Small intestine (tissue), 7 donors: Measurements from ENCODE around the gene DPM1. TPM values are rescaled to one million over a fixed set of nuclear protein-coding genes. Genes with fewer than 3 reads are reported as not detected.

Experiments
- DNase-seq, 2 donors: peaks; one replicate each; pipeline versions ENCODE4 v3.0.0 to v3.0.0-alpha.2; 2013
- FAIRE-seq: peaks from 2 replicates; lab custom pipeline; 2012; peaks lifted over from hg19 to GRCh38; lab: Jason Lieb, UNC
- H3K27ac ChIP-seq, 3 donors: one replicate each; pipeline ENCODE4 v1.5.1; 2013; ENCODE audit warnings: low read length in 2 of 3, mild to moderate bottlenecking in 2 of 3, control low read depth in 1 of 3, inconsistent platforms in 1 of 3, low read depth in 1 of 3, moderate library complexity in 1 of 3
- H3K27me3 ChIP-seq, 3 donors: one replicate each; pipeline ENCODE4 v1.6.1; 2013; ENCODE audit warnings: low read length in 3 of 3, inconsistent platforms in 1 of 3; ENCODE audit not compliant: control insufficient read depth in 3 of 3, insufficient read depth in 3 of 3
- H3K36me3 ChIP-seq, 3 donors: one replicate each; pipeline ENCODE4 v1.6.1; 2013; ENCODE audit warnings: low read length in 3 of 3, inconsistent platforms in 1 of 3, low read depth in 1 of 3, mild to moderate bottlenecking in 1 of 3, moderate library complexity in 1 of 3; ENCODE audit not compliant: control insufficient read depth in 3 of 3, insufficient read depth in 2 of 3
- H3K4me1 ChIP-seq, 3 donors: one replicate each; pipeline ENCODE4 v1.6.1; 2013; ENCODE audit warnings: low read length in 2 of 3, inconsistent platforms in 1 of 3, low read depth in 1 of 3, mild to moderate bottlenecking in 1 of 3, moderate library complexity in 1 of 3; ENCODE audit not compliant: control insufficient read depth in 3 of 3, insufficient read depth in 2 of 3
- H3K4me3 ChIP-seq, 3 donors: one replicate each; pipeline ENCODE4 v1.5.1; 2013; ENCODE audit warnings: low read length in 3 of 3, control low read depth in 1 of 3, inconsistent platforms in 1 of 3, low read depth in 1 of 3, mild to moderate bottlenecking in 1 of 3, moderate library complexity in 1 of 3
- H3K9me3 ChIP-seq, 2 donors: one replicate each; pipeline ENCODE4 v1.6.1; 2013; ENCODE audit warnings: low read depth in 1 of 2, low read length in 1 of 2; ENCODE audit not compliant: control insufficient read depth in 2 of 2, insufficient read depth in 1 of 2
- WGBS, 3 donors: extraction: QIAGEN DNeasy Blood & Tissue Kit; methylation state at CpG; one replicate each; pipeline ENCODE4 v1.1.7; 2013; 5-methylcytosine and 5-hydroxymethylcytosine counted together
- polyA plus RNA-seq, 4 donors: library from polyadenylated mRNA; stranded (reverse) in 3 of 4; unstranded in 1 of 4; fragments of 200-250 nt in 3 of 4; fragments of 120-200 nt in 1 of 4; gene quantifications; one replicate each; pipeline versions ENCODE4 v1.2.1 to v1.2.3, GENCODE V29; 2013
- donor health status: healthy with polysubstance abuse.
- donor health status: control.
- donor health status: control.
- donor health status: Bipolar disorder and iron deficiency.
- donor health status: healthy.

The DPM1 gene
- polyA plus RNA-seq, 4 donors, result 43.6 to 66.2 (median 51.0) TPM

GRCh38 chr20:50885068-50885467, 73.3 kb downstream of the DPM1 start:
- Histone ChIP-seq H3K4me3 (no peak overlapping the region), H3K27me3 (no peaks in the 10 kb centered on the region), H3K4me1 (no peaks in the 10 kb centered on the region), H3K27ac (no peak overlapping the region), H3K36me3 (peaks cover 0 to 13% (median 2%) of the 10 kb centered on the region in 3 donors), H3K9me3 (no peaks in the 10 kb centered on the region)
- no peak for FAIRE-seq
- WGBS, 3 donors, result 71 to 83% (median 80%) methylated on average over 7 of the region's 7 CpGs
- no peak for DNase-seq

Other genes with a start within 250 kb of the DPM1 start
- 10 to 100 TPM in 1 of 4 donors, 1 to 10 TPM in 3; 2.4 to 14.3 (median 9.0) TPM for gene PARD6B, start 227.0 kb downstream of the DPM1 start, polyA plus RNA-seq
- 1 to 10 TPM in 3 of 4 donors, under 1 TPM in 1; 0.45 to 4.0 (median 1.5) TPM for gene BCAS4, start 163.5 kb downstream of the DPM1 start, polyA plus RNA-seq
- 10 to 100 TPM; 24.9 to 65.8 (median 28.9) TPM for gene ADNP, start 27.1 kb downstream of the DPM1 start, polyA plus RNA-seq
- gene MOCS3, start 286 bp upstream of the DPM1 start, polyA plus RNA-seq, result 1 to 10 TPM; 2.2 to 4.7 (median 2.9) TPM
- gene KCNG1, start 64.6 kb upstream of the DPM1 start, polyA plus RNA-seq, result 10 to 100 TPM in 1 of 4 donors, 1 to 10 TPM in 3; 1.3 to 29.1 (median 1.6) TPM